H1 (cell line): ENCODE data around the gene PYGB. TPM values are rescaled to one million over a fixed set of nuclear protein-coding genes. Genes with fewer than 3 reads are reported as not detected.

Source experiments
- ASH2L ChIP-seq: fragments of 200-600, 300-600 bp; sonication (generic); IDR thresholded peaks from one replicate; pipeline ENCODE4 v1.7.1; 2017; ENCODE audit warnings: low read length
- CBX8 ChIP-seq: fragments of 300-800, 300-1000 bp; sonication (generic); IDR thresholded peaks from 2 replicates; pipeline ENCODE4 v1.7.1; 2016; ENCODE audit warnings: low read depth, low read length, borderline replicate concordance
- CEBPB ChIP-seq: IDR thresholded peaks from 2 replicates; pipeline ENCODE4 v1.6.1; 2012; ENCODE audit warnings: low read depth, low read length
- EGR1 ChIP-seq: IDR thresholded peaks from 2 replicates; pipeline ENCODE4 v1.6.1; 2011; ENCODE audit warnings: low read depth, low read length, borderline replicate concordance
- HDAC2 ChIP-seq, 2 experiments: fragments of 300-600 bp in 1 of 2; sonication (generic) in 1 of 2; IDR thresholded peaks; 2 replicates each; pipeline ENCODE4 v1.6.1; 2011 to 2012; ENCODE audit warnings: low read depth in 2 of 2, low read length in 2 of 2, mild to moderate bottlenecking in 2 of 2, moderate library complexity in 2 of 2, borderline replicate concordance in 1 of 2, inconsistent platforms in 1 of 2
- MAFK ChIP-seq: IDR thresholded peaks from 2 replicates; pipeline ENCODE4 v1.6.1; 2012; ENCODE audit warnings: low read depth, mild to moderate bottlenecking, improper control_type of control experiment, low read length
- PHF8 ChIP-seq: fragments of 200-600 bp; sonication (generic); conservative IDR thresholded peaks from 2 replicates; pipeline ENCODE4 v1.7.1; 2012; ENCODE audit warnings: low read depth, mild to moderate bottlenecking, inconsistent platforms, low read length, moderate library complexity
- polyA plus RNA-seq, 7 experiments: library from polyadenylated mRNA; depleted of rRNA in 3 of 7; stranded (reverse) in 5 of 7; unstranded in 2 of 7; fragments of >200 nt in 5 of 7; fragments of 200-250 nt in 2 of 7; gene quantifications; 1 replicate in 5 of 7; 2 replicates in 1 of 7; 4 replicates in 1 of 7; pipeline versions ENCODE4 v1.2.1 to v1.2.3, GENCODE V29; 2011 to 2013; ENCODE audit warnings: missing spikeins in 2 of 7, mixed read lengths in 2 of 7
- total RNA-seq: library from RNA; stranded (reverse); fragmentation: NEBNext Ultra II Directional; extraction: Animal tissue kit (Norgen Biotek cat#: 25700); gene quantifications from 2 replicates; pipeline ENCODE4 v1.2.1, GENCODE V29; 2021
- TF ChIP-seq, protein P1 (sequence below): IDR thresholded peaks from 2 replicates; pipeline ENCODE4 v1.6.1; 2012; ENCODE audit warnings: low read length, inconsistent platforms
- TF ChIP-seq, protein P2 (sequence below): IDR thresholded peaks from 2 replicates; pipeline ENCODE4 v1.6.1; 2012; ENCODE audit warnings: inconsistent platforms
- TF ChIP-seq, protein P3 (sequence below): IDR thresholded peaks from 2 replicates; pipeline ENCODE4 v1.6.1; 2011; ENCODE audit warnings: low read depth, mild to moderate bottlenecking, low read length; ENCODE audit not compliant: insufficient read depth

The PYGB gene
- total and polyA plus RNA-seq, 2 of the 8 experiments (the other 6 are each of a cell fraction or from before 2014, with no cell fraction given): 26.6 to 56.0 TPM

DNA sequence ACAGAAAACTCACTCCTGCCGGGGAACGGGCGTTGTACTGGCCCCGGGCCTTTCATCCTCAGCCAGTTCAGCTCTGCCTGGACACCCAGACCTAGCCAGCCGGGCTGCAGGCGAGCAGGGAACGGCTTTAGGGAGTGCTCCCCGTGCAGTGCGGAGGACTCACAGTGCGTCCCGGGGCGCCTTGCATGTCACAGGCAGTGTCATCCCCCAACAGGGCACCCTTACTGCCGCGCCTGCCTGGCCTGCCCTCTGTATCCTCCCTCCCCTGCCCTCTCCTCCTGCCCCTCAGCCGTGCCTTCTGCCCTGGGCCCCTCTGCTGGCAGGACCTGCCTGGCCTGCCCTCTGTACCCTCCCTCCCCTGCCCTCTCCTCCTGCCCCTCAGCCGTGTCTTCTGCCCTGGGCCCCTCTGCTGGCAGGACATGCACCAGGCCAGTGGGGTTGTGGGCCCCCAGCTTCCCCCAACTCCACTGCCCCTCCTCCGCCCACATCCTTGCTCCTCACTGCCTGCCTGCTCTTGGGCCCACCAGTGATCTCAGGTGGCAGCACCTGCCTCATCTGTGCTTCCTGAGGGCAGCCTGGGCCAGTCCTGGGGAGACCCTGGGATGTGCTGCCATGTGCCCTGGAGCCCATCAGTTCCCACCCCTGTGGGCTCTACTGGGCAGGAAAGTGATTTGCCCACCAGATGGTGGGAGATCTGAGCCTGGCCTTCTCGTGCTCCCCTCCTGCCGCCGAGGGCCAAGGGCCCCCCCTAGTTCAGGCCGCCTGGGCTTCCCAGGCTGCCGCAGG lies 43.0 kb downstream of the PYGB start (continued):
- TF ChIP-seq MAFK: no peak
- TF ChIP-seq ASH2L: no peak
- no peak for TF ChIP-seq EGR1
- TF ChIP-seq, protein P1, sequence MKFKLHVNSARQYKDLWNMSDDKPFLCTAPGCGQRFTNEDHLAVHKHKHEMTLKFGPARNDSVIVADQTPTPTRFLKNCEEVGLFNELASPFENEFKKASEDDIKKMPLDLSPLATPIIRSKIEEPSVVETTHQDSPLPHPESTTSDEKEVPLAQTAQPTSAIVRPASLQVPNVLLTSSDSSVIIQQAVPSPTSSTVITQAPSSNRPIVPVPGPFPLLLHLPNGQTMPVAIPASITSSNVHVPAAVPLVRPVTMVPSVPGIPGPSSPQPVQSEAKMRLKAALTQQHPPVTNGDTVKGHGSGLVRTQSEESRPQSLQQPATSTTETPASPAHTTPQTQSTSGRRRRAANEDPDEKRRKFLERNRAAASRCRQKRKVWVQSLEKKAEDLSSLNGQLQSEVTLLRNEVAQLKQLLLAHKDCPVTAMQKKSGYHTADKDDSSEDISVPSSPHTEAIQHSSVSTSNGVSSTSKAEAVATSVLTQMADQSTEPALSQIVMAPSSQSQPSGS: no peak
- TF ChIP-seq PHF8: no peak
- TF ChIP-seq CEBPB: no peak
- TF ChIP-seq, protein P2, sequence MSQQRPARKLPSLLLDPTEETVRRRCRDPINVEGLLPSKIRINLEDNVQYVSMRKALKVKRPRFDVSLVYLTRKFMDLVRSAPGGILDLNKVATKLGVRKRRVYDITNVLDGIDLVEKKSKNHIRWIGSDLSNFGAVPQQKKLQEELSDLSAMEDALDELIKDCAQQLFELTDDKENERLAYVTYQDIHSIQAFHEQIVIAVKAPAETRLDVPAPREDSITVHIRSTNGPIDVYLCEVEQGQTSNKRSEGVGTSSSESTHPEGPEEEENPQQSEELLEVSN: no peak
- TF ChIP-seq HDAC2 (IDR thresholded peaks at IDR 0.05; ENCODE audit: borderline replicate concordance in 1 of 2, low read depth in 2 of 2, low read length in 2 of 2): no peak
- TF ChIP-seq, protein P3, sequence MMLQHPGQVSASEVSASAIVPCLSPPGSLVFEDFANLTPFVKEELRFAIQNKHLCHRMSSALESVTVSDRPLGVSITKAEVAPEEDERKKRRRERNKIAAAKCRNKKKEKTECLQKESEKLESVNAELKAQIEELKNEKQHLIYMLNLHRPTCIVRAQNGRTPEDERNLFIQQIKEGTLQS: no peak
- TF ChIP-seq CBX8: no peak
